Tibial nerve (tissue), 4 donors: ENCODE data around the gene CYTH2. TPM values are rescaled to one million over a fixed set of nuclear protein-coding genes. Genes with fewer than 3 reads are reported as not detected.

Experiments used
- DNase-seq, 2 donors: peaks; one replicate each; pipeline ENCODE4 v3.0.0-alpha.2; 2019; ENCODE audit warnings: low spot score in 2 of 2
- H3K27ac ChIP-seq, 4 donors: fragments of 200-600 bp; sonication (generic) in 3 of 4; one replicate each; pipeline ENCODE4 v1.5.1; 2017 to 2019; ENCODE audit warnings: mild to moderate bottlenecking in 1 of 4
- H3K27me3 ChIP-seq, 2 donors: fragments of 200-600 bp; sonication (generic) in 1 of 2; one replicate each; pipeline versions ENCODE4 v1.5.1 to v1.6.0; 2017 to 2019
- H3K36me3 ChIP-seq, 3 donors: fragments of 200-600 bp; sonication (generic); one replicate each; pipeline ENCODE4 v1.5.1; 2018 to 2019
- H3K4me1 ChIP-seq, 4 donors: fragments of 200-600 bp; sonication (generic) in 3 of 4; one replicate each; pipeline ENCODE4 v1.5.1; 2017 to 2019
- H3K4me3 ChIP-seq, 4 donors: fragments of 200-600 bp; sonication (generic) in 3 of 4; one replicate each; pipeline ENCODE4 v1.5.1; 2017 to 2019; ENCODE audit warnings: mild to moderate bottlenecking in 1 of 4, moderate library complexity in 1 of 4
- H3K9me3 ChIP-seq, 4 donors: fragments of 200-600 bp; sonication (generic) in 3 of 4; one replicate each; pipeline ENCODE4 v1.5.1; 2017 to 2019
- CTCF ChIP-seq, 5 experiments: fragments of 200-600 bp in 3 of 5; fragments of 450-650 bp in 2 of 5; sonication (generic) in 3 of 5; IDR thresholded peaks; one replicate each; pipeline ENCODE4 v1.5.1; 2016 to 2019; ENCODE audit warnings: antibody characterized with exemption in 5 of 5, mild to moderate bottlenecking in 3 of 5, moderate library complexity in 2 of 5
- EP300 ChIP-seq, 2 donors: sonication (generic); formaldehyde crosslinking; IDR thresholded peaks; one replicate each; pipeline ENCODE4 v1.6.1; 2017; ENCODE audit warnings: antibody characterized with exemption in 2 of 2, mild to moderate bottlenecking in 1 of 2
- POLR2A ChIP-seq, 2 donors: fragments of 450-650 bp; IDR thresholded peaks; one replicate each; pipeline ENCODE4 v1.6.1; 2017; ENCODE audit warnings: antibody characterized with exemption in 2 of 2, mild to moderate bottlenecking in 2 of 2, moderate library complexity in 2 of 2
- WGBS, 2 donors: methylation state at CpG; one replicate each; pipeline ENCODE4 v1.1.5; 2018; 5-methylcytosine and 5-hydroxymethylcytosine counted together
- total RNA-seq, 4 donors: library from RNA; depleted of rRNA; stranded (reverse); fragments of >200 nt; gene quantifications; one replicate each; pipeline ENCODE4 v1.1.0, GENCODE V29; 2016

Gene CYTH2
- 100 to 1,000 TPM in 1 of 4 donors, 10 to 100 TPM in 3; 56.7 to 114 (median 65.1) TPM for total RNA-seq

GRCh38 chr19:48469289-48469881 is at the start of gene CYTH2:
CYTH2 (plus strand) TSS chr19:48469369; CDS start chr19:48469508, 139 bp downstream.
- 0% methylated on average over 37 to 63 of the region's 66 CpGs for WGBS, 2 donors
- DNase-seq, result peak; percentile 81 to 84
- peak within 1 kb of the TSS; percentile 94 to 99 (median 98) for H3K4me3 ChIP-seq
- peak within 1 kb of the TSS; percentile 93 to 100 (median 98) for H3K27ac ChIP-seq
- TF ChIP-seq POLR2A (IDR thresholded peaks at IDR 0.05), result peak; percentile 78 to 92
- peak in 2 of 5 experiments; percentile 28 to 47 for TF ChIP-seq CTCF (IDR thresholded peaks at IDR 0.05)
- TF ChIP-seq EP300 (IDR thresholded peaks at IDR 0.05), result peak in 1 of 2 donors; percentile 93
- H3K36me3 ChIP-seq, result peaks cover 2 to 42% (median 32%) of the 10 kb centered on the region in 3 donors
- H3K4me1 ChIP-seq, result peaks cover 0 to 35% (median 9%) of the 10 kb centered on the region in 4 donors
- H3K27me3 ChIP-seq, result no peaks in the 10 kb centered on the region
- H3K9me3 ChIP-seq, result no peaks in the 10 kb centered on the region

GRCh38 chr19:48421548-48421947 is 47.6 kb upstream of the CYTH2 start:
- H3K36me3 ChIP-seq, result no peaks in the 10 kb centered on the region
- WGBS, 2 donors, result 69 to 74% methylated on average over 13 to 16 of the region's 16 CpGs
- DNase-seq, result peak in 1 of 2 donors; percentile 27
- TF ChIP-seq CTCF (IDR thresholded peaks at IDR 0.05) (no peak), EP300 (IDR thresholded peaks at IDR 0.05) (no peak), POLR2A (IDR thresholded peaks at IDR 0.05) (no peak)
- peaks cover 0 to 12% of the 10 kb centered on the region in 2 donors for H3K27me3 ChIP-seq
- peaks cover 0 to 8% (median 0%) of the 10 kb centered on the region in 4 donors for H3K4me1 ChIP-seq
- H3K4me3 ChIP-seq, result no peak overlapping the region
- H3K27ac ChIP-seq, result no peak overlapping the region
- H3K9me3 ChIP-seq, result no peaks in the 10 kb centered on the region

GRCh38 chr19:48424694-48425219 is 44.4 kb upstream of the CYTH2 start:
- Histone ChIP-seq H3K27me3 (no peaks in the 10 kb centered on the region), H3K36me3 (no peaks in the 10 kb centered on the region), H3K4me3 (peak overlapping the region in 1 of 4 donors; percentile 7), H3K9me3 (no peaks in the 10 kb centered on the region), H3K27ac (no peak overlapping the region), H3K4me1 (peaks cover 0 to 8% (median 0%) of the 10 kb centered on the region in 4 donors)
- WGBS, 2 donors, result 19 to 27% methylated on average over 8 of the region's 8 CpGs
- no peak for TF ChIP-seq EP300 (IDR thresholded peaks at IDR 0.05)
- DNase-seq, result no peak

- no peaks in the 10 kb centered on the region for H3K36me3 ChIP-seq
- H3K27ac ChIP-seq, result no peak overlapping the region
- H3K4me1 ChIP-seq, result peaks cover 0 to 8% (median 0%) of the 10 kb centered on the region in 4 donors
- no peak overlapping the region for H3K4me3 ChIP-seq
- no peaks in the 10 kb centered on the region for H3K9me3 ChIP-seq
- DNase-seq, result no peak
- WGBS, 2 donors, result 93 to 100% methylated on average over 1 of the region's 1 CpG
- TF ChIP-seq CTCF (IDR thresholded peaks at IDR 0.05), result no peak
- no peak for TF ChIP-seq EP300 (IDR thresholded peaks at IDR 0.05)
- TF ChIP-seq POLR2A (IDR thresholded peaks at IDR 0.05), result no peak
- no peaks in the 10 kb centered on the region for H3K27me3 ChIP-seq
Measured at GRCh38 chr19:48428670-48429069, 40.5 kb upstream of the CYTH2 start.

- Histone ChIP-seq H3K9me3 (no peaks in the 10 kb centered on the region), H3K4me3 (no peak overlapping the region), H3K36me3 (no peaks in the 10 kb centered on the region), H3K27me3 (no peaks in the 10 kb centered on the region), H3K4me1 (no peaks in the 10 kb centered on the region), H3K27ac (no peak overlapping the region)
- no peak for DNase-seq
- WGBS, 2 donors, result 47 to 52% methylated on average over 8 of the region's 8 CpGs
- TF ChIP-seq POLR2A (IDR thresholded peaks at IDR 0.05), result no peak
Measured at GRCh38 chr19:48433337-48433736, 35.8 kb upstream of the CYTH2 start.

- Histone ChIP-seq H3K9me3 (no peaks in the 10 kb centered on the region), H3K27me3 (peaks cover 0 to 15% of the 10 kb centered on the region in 2 donors), H3K4me1 (no peaks in the 10 kb centered on the region), H3K27ac (no peak overlapping the region), H3K36me3 (no peaks in the 10 kb centered on the region), H3K4me3 (no peak overlapping the region)
- whole genome bisulfite sequencing, 2 donors, result 86 to 94% methylated on average over 5 of the region's 5 CpGs
- no peak for TF ChIP-seq EP300 (IDR thresholded peaks at IDR 0.05)
- TF ChIP-seq POLR2A (IDR thresholded peaks at IDR 0.05), result no peak
- TF ChIP-seq CTCF (IDR thresholded peaks at IDR 0.05), result no peak
- no peak for DNase-seq
Measured at GRCh38 chr19:48436586-48436985, 32.6 kb upstream of the CYTH2 start.
